HG03095 (cell line): ENCODE data around the gene TPMT.
"Not testable (repeated sequence)": the region's sequence is repeated elsewhere in the genome, so short reads cannot be mapped to it uniquely, and the experiment has no call there.

Experiments
- ATAC-seq: cut with Tn5 transposase; IDR thresholded peaks from one replicate; pipeline ENCODE4 v1.9.1; 2021; ENCODE audit warnings: moderate library complexity; ENCODE audit not compliant: unreplicated experiment

TPMT gene

GRCh38 chr6:18155864-18156421, 1.1 kb upstream of the TPMT start:
- ATAC-seq = peak; percentile 40

- peak; percentile 89 for ATAC-seq
These were observed 430 bp upstream of the TPMT start, which contains the start of gene KDM1B for GRCh38 chr6:18155150-18155863. TSS of gene KDM1B (plus strand) at chr6:18155422. CDS start at chr6:18159896, 4,474 bp downstream.

GRCh38 chr6:18153311-18153703, 1.6 kb downstream of the TPMT start:
- ATAC-seq = no peak

GRCh38 chr6:18151801-18152200, 3.1 kb downstream of the TPMT start:
- no peak for ATAC-seq

GRCh38 chr6:18151391-18151790, 3.5 kb downstream of the TPMT start:
- ATAC-seq = not testable (repeated sequence)

- ATAC-seq = no peak
These were observed 6.4 kb downstream of the TPMT start for GRCh38 chr6:18148304-18149025.

GRCh38 chr6:18147616-18148015, 7.3 kb downstream of the TPMT start:
- ATAC-seq = no peak

- ATAC-seq = no peak
These were observed 7.7 kb downstream of the TPMT start for GRCh38 chr6:18147160-18147559.

GRCh38 chr6:18142591-18142861, 12.4 kb downstream of the TPMT start:
- ATAC-seq = no peak

- ATAC-seq = no peak
These were observed 12.9 kb downstream of the TPMT start for GRCh38 chr6:18141805-18142590.

- no peak for ATAC-seq
These were observed 14.8 kb downstream of the TPMT start for GRCh38 chr6:18139935-18140621.

GRCh38 chr6:18138906-18139305, 16.0 kb downstream of the TPMT start:
- ATAC-seq = no peak

- no peak for ATAC-seq
These were observed 18.6 kb downstream of the TPMT start for GRCh38 chr6:18136260-18136659.

- no peak for ATAC-seq
These were observed 19.7 kb downstream of the TPMT start for GRCh38 chr6:18135171-18135570.

GRCh38 chr6:18132346-18132745, 22.5 kb downstream of the TPMT start:
- ATAC-seq = no peak

GRCh38 chr6:18126121-18126520, 28.8 kb downstream of the TPMT start:
- ATAC-seq = no peak

GRCh38 chr6:18122128-18123093, 32.5 kb downstream of the TPMT start, which contains the start of gene NHLRC1:
TSS of gene NHLRC1 (minus strand) at chr6:18122677. CDS start at chr6:18122606, 71 bp downstream.
- ATAC-seq = peak; percentile 99

GRCh38 chr6:18121580-18122127, 33.2 kb downstream of the TPMT start:
- ATAC-seq = no peak

- no peak for ATAC-seq
These were observed 35.6 kb downstream of the TPMT start for GRCh38 chr6:18119236-18119635.
